CD4-positive, alpha-beta T cell treated with Interleukin-21 for 1 hour (primary cell): ENCODE data around the gene INVS.
A peak's percentile ranks its signal among the peaks of the same experiment; 100 is the strongest.
"Not testable (repeated sequence)": the region's sequence is repeated elsewhere in the genome, so short reads cannot be mapped to it uniquely, and the experiment has no call there.

Experiments
- DNase-seq: peaks from one replicate; pipeline ENCODE4 v3.0.0-alpha.2; 2020

The INVS gene

DNA sequence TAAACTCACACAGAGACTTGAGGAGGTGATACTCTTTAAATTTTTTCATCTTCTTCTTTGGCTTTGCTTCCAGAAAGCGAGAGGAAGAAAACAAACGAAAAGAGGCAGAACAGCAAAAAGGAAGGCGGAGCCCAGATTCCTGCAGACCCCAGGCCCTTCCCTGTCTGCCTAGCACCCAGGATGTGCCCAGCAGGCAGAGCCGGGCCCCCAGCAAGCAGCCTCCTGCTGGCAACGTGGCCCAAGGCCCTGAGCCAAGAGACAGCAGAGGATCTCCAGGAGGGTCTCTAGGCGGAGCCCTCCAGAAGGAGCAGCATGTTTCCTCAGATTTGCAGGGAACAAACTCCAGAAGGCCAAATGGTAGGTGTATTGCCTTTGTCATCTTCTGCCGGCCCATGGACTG, 185.2 kb downstream of the INVS start:
- DNase-seq: no peak

DNA sequence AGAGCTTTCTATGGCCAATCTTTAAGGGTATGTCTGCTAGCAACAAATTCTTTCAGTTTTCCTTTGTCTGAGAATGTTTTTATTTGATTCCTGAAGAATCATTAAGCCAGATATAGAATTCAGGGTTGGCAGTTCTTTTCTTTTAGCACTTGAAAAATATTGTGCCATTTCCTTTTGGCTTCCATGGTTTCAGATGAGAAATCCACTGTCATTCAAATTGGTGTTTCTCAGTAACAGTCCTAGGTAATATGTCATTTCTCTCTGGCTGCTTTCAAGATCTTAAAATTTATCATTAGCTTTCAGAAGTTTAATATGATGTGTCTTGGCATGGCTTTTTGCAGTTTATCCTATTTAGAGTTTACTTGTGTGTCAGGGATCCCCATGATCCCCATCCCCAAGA, 186.0 kb downstream of the INVS start:
- no peak for DNase-seq

DNA sequence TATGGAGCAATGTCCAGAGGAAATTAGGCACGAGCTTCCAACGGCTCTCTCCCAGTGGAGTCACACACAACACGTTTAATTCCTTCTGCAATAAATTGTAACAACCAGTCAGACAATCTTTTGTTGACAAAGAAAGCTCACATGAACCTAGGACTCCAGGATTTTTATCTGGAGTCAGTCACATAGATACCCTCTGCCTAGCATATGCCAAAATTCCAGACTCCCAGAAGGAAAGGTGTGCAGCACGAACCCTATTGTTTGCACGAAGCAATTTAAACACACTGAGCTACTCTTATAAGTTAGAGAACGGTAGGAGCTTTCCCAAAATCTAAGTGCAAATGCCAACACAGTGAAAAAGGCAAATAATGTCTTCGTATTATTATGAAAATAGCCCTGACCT, 186.6 kb downstream of the INVS start:
- DNase-seq: no peak

DNA sequence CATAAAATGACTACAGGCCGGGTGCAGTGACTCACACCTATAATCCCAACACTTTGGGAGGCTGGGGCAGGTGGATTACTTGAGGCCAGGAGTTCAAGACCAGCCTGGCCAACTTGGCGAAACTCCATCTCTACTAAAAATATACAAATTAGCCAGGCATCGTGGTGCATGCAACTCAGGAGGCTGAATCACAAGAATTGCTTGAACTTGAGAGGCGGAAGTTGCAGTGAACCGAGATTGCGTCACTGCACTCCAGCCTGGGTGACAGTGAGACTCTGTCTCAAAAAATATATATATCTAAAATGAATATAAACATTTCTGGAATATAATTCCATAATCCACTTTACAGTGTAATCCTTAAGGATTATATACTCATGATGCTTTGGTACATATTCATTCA, 187.2 kb downstream of the INVS start:
- no peak for DNase-seq

DNA sequence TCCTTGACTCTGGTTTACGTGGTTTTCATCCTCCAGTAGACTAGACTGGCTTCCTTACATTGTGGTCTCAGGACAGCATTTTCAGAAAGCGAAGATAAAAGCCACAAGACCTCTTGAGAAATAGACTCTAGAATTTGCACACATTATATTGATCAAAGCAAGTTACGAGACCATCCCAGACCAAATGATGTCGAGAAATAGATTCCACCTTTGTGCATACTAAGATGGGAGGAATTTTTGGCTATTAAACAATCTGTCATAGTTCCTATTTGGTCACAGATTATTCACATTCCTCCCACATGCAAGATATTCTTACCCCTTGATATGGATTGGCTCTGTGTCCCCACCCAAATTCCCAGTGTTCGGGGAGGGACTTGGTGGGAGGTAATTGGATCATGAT, 188.1 kb downstream of the INVS start:
- DNase-seq: no peak

DNA sequence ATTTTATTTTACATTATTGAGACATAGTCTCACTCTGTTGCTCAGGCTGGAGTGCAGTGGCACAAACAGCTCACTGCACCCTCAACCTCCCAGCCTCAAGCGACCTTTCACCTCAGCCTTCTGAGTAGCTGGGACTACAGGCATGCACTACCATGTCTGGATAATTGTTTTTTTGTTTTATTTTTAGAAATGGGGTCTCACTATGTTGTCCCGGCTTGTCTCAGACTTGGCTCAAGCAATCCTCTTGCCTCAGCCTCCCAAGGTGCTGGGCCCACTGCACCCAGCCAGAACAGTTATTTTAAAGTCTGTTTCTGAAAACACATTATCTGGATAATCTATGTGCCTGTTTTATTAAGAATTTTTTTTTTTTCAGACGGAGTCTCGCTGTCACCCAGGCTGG, 191.7 kb downstream of the INVS start:
- DNase-seq: no peak

DNA sequence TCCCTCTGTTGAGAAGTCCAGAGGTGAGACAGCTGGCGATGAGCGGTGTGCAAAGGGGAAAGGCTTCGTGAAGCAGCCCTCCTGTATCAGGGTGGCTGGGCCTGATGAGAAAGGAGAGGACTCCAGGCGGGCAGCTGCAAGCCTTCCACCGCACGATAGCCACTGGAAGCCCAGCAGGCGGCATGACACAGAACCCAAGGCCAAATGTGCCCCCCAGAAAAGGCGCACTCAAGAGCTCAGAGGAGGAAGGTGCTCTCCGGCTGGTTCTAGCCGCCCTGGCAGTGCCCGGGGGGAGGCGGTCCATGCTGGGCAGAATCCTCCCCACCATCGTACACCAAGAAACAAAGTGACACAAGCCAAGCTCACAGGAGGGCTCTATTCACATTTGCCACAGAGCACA, 193.4 kb downstream of the INVS start:
- no peak for DNase-seq

DNA sequence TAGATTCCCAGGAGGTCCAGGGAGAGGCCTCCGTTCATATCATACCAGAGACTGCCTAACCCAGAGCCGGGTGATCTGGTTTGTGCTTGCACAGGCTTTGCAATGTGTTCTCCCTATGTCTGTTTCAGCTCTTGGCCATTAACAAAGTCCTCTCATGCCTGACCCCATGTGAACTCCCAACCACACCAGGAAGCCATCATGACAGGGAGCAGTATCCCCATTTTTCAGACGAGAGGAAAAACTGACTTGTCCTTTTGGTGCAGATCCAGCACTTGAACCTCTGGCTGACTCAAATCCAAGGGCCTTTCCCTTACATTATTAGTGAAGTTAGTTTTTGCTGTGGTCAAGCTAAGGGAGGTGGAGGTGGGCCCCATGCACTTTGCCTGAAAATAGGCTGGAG, 195.3 kb downstream of the INVS start:
- DNase-seq: no peak

DNA sequence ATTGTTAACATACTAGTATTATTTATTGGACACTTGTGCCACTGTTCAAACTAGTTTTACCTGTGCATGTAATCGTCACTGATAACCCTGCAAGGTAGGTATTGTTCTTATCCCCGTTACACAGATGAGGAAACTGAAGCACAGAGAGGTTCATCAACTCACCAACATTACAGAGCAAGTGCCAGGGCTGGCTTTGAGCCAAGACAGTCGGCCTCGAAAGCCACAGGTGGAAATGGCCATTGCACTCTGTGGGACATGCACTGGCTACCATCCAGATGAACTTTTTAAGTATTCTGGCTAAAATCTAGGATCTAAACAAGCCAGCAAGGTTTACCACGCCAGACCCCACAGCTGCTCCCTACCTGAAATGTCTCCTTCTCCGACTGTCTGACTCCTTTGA, 195.8 kb downstream of the INVS start:
- no peak for DNase-seq

DNA sequence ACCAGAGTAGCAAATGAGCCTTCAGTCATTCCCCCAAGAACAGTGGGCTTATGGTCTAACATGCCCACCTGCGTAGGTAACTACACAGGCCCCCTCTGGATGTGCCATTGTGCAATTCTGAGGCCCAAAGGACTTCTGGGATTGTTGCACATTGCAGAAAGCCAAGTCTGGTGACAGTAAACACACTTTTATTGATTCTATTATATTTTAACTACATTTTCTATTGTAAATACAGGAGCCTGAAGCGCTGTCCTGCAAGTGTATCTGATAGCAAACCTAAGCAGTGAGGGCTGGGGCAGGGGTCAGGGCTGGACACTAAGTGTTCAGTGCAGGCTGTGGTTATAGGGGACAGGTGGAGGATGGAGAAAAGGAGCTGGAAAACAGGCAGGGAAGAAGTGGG, 196.2 kb downstream of the INVS start:
- no peak for DNase-seq

DNA sequence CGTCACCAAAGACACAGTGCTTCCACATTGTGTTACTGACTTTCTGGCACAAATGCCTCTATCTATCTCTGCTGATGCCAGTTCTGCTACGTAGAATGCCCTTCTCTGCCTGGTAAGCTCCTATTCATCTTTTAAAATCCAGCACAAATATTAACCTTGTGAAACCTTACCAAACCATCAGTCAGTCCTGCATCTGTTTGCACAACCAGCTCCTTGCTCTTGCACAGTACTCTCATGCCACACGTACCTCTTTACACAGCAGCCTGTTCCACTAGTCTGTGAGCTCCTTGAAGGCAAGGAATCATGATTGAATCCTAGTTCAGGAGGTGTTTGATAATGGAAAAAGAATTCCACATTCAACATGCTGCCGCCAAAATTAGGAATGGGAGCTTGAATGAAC, 197.4 kb downstream of the INVS start:
- no peak for DNase-seq

DNA sequence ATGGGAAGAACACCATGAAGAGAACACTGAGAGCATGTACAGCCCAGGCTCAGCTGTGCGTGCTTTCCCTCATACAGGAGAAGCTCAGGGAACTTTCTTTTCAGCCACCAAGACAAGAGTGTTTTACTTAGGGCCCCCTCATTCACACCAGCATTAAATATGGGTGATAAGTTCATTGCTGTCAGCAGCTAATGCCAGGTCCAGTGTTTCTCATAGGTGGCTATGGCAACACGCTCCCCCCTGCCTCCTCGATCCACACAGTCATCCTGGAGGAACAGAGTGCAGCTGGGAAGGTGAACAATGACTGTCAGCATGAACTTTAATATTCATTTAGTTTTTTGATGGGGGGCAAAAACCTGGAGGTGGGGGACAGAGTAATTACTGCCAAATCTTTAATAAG, 199.3 kb downstream of the INVS start:
- no peak for DNase-seq

DNA sequence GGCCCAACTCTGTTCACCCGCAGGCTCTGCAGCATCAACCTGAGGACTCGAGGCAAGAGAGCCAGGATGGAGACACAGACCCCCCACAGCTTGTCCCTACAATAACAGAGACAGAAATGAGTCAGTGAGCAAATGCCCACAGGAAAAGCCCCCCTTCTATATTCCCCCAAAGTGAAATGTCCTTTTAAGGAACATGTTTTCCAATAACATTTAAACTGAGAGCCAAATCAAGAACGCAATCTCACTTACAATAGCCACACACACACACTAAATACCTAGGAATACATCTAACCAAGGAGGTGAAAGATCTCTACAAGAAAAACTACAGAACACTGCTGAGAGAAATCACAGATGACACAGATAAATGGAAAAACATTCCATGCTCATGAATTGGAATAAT, 204.7 kb downstream of the INVS start:
- no peak for DNase-seq

DNA sequence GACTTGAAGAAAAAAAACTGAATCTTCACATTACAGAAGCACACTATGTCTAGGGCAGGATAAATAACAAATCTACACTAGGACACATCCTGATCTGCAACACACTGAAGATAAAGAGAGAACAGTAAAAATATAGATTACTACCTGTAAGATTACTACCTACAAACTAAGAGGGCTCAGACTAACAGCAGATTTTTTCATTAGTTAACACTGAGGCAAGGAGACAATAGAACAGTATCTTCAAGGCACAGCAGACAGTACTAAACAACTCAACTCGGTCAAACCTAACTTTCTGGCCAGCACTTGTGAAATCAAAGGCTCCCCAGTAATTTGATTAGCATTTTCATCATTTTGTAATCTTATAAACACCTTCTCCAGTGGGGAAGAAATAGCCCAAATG, 207.2 kb downstream of the INVS start:
- DNase-seq: no peak

DNA sequence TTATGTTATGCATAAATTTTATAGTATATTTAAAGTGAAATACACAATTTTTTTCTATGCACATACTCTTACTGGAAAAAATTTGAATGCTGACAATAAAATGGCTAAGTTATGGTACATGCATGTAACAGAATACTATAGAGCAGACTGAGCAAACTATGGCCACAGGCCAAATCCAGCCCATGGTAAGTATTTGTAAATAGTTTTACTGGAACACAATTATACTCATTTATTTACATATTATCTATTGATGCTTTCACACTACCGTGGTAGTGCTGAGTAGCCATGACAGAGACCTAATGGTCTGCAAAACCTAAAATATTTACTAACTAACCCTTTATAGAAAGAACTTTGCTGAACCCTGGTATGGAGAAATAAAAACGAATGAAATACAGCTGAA, 208.0 kb downstream of the INVS start:
- no peak for DNase-seq

DNA sequence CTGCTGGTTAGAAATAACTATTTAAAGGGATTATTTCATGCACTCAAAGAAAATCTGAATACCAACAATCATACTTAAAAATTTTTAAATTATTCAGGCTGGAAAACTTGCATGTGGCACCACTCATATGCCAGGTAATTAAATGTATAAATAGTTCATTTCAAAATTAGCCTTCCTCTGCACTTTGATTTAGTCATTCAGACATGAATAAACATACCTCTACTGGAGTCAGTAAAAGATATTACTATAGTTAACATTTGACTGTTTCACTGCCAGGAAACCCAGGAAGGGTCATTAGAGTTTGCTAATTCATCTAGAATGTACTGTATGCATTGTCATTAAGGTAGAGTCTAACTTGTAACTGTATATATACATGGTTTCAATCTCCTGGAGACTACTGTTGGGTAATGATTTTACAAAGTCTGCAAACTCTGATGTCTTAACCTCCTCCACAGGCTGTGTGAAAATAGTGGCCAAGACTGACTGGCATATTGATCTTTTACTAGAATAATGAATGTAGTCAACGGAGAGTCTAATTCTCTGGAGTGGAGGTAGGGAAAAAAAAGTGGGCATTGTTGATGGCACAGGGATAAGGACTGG, 210.0 kb downstream of the INVS start:
- DNase-seq: no peak

DNA sequence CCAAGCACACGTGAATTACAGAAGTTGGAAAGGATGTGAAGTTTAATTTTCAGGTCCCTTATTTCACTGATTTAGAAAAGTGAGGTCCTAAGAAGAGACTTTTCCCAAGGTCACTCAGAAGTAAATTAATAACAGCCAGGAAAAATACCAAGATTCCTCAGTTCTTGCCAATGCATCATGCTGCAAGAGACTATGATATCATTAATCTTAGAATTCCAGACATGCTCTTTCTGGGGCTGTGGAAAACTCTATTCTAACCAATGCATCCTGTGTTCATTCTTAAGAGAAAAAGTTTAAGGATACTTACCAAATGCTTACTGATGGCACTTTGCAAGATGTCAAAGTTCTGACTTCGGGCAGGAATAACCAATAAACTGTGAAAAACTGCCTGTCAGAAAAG, 210.9 kb downstream of the INVS start:
- DNase-seq: no peak

DNA sequence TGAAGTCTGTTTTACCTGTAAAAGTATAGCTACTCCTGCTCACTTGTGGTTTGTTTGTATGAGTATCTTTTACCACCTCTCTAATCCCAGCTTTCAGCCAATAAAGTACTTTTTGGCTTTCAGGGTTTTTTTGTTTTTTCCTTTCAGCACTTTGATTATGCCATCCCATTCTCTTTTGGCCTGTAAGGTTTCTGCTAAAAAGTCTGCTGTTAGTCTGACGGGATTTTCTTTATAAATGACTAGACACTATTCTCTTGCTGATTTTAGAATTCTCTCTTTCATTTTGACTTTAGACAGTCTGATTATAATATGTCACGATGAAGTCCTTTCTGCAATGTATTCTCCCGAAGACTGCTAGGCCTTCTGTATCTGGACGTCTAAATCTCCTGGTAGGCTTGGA, 216.5 kb downstream of the INVS start:
- DNase-seq: no peak

DNA sequence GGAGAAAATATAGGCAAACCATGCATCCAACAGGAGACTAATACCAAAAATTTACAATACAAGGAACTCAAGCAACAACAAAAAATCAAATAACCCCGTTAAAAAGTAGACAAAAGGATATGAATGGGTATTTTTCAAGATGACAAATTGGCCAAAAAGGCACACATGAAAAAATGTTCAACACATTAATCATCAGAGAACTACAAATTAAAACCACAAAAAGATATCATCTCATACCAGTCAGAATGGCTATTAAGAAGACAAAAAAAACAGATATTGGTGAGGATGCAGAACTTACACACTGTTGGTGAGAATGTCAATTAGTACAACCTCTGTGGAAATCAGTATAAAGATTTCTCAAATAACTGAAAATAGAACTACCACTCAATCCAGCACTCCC, 218.7 kb downstream of the INVS start:
- no peak for DNase-seq

DNA sequence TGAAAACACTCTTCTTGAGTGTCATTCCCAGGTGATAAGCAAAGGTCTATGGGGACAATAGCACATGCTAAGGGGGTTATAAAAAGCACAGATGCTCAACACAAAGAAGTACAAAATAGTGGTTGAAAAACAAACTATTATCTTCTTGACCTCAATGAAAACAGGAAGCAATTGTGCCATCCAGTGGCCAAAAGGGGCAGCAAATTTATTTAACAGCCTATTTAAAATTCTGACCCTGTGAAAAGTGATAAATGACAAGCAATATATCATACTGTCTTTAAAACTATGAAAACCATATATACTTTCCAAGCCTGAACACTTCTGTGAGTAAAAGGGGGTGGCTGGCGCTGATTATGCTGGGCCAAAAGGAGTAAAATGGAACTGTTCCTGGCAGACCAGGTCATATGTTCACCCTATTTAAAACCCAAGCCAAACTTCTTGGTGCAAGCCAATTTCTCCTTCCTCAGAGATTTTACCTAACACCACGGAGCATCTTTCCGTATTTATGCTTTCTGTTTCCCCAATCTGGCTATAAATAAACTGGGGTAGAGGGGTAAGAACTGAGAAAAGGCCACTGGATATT, 224.0 kb downstream of the INVS start:
- peak; percentile 39 for DNase-seq

DNA sequence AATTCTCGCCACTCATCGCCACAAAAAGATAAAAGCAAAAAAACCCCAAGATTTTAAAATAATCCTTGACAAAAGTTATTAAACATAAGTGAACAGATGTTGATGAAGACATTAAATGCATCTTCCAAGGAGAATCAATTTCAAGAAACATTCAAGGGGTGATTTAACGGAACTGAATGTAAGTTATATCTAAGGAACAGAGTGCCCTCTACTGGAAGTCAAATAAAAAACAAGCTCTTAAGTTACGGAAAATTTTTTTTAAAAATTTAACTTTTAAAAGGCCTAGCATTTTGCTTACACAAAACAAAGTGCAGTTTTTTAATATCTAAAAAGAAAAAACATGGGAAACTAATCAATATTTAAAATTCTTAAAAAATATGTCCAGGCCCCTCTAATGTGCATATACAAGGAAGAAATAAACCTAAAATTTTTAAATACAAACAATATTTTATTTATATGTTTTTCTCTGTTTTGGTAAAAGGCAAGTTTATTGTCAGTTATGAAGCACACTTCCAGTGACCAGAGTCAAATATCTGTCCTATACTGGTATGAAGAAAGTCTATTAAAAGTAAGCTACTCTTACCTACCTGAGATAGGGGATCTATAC, 225.7 kb downstream of the INVS start:
- DNase-seq: peak; percentile 34

DNA sequence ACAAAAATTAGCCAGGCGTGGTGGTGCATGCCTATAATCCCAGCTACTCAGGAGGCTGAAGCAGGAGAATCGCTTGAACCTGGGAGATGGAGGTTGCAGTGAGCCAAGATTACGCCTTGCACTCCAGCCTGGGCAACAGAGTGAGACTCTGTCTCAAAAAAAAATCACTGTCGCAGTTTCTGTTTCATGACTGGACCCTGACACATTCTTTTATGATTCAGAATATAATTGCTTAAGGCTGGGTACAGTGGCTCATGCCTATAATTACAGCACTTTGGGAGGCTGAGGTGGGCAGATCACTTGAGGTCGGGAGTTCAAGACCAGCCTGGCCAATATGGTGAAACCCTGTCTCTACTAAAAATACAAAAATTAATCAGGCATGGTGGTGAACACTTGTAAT, 239.7 kb downstream of the INVS start:
- not testable (repeated sequence) for DNase-seq

DNA sequence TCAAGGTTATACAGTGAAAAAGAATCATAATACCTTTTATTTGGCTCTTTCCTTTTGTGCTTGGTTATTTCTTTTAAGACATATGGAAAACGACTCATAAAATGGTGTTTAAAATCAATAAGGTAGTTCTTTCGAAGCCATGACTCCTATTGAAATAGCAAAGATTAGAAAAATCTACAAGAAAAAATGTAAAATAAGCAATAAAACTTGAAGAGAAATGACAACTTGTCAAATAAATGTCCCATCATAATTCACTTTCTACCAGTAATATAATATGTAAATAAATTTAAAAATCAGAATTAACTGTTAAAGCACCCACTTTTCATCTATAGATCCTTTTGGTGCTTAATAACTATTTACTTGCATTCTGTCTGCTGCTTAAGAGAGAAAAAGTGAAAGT, 241.2 kb downstream of the INVS start:
- no peak for DNase-seq

DNA sequence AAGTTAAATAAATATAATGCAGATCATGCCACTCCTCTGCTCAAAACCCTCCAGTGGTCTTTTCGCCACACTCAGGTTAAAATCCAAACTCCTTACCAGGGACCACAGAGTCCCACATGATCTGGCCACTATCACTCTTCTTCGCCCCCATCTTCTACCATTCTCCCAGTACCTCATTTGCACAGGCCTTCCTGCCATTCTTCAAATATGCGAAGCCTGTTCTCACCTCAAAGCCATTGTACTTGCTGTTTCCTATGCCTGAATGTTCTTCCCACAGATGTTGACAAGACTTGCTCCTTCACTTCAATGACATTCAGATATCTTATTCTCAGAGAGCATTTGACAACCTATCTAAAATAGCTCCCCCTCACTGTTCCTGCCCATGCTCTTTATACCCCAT, 242.8 kb downstream of the INVS start:
- DNase-seq: no peak

DNA sequence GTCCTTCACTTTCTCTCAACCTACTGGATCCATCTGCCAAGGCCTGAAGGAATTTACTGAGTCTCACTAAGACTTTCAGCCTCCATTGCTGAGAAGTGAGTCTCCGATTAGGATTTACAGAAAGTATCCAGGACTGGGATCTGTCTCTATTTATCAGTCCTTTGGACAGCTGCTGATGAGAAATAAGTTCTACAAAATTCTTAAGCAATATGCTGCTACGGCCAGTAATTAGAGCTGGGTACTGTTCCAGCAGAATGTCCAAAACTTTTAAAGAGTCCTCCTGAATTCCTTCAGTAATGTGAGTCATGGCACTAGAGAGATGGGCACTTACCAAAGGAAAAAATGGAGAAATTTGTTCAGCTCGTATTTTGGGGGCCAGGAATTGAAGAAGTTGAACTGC, 247.8 kb downstream of the INVS start:
- DNase-seq: no peak
